GF-D8 (cell line): ENCODE measurements around the gene GINS1.

Source experiments
- DNase-seq: peaks from one replicate; lab custom pipeline; 2025; lab: John Stamatoyannopoulos, UW

Gene GINS1

GRCh38 chr20:25477014-25477882, 69.8 kb downstream of the GINS1 start:
- DNase-seq, result no peak

DNA sequence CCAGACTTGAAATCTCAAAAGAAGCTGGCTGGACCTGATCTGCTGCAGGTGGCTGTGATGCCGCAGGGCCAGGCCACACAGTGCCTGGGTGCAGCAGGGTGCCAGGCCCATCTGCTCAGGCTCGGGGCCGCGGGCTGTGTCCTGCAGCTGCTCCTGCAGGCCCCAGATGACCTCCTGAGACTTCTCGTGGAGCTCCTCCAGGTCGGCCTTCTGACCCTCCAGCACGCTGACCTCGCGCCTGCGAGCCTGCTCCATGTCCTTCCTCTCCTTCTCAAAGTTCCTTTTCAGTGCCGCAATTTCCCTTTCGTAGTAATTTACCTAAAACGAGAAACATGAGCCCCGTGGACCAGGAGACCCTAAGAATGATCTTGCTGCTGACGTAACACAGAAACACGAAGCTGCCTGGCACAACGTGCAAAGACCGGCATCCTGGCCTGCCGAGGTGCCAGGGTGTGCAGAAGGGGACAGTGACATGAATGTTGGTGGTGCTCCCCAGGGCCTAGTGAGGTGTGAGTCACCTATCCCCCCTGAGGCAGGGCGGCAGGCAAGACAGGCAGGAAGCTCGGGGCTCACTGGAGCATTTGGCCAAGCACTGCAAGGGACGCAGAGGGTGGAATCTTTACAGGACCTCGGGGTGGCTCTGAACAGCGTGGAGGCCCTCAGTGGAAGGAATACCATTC, 71.6 kb downstream of the GINS1 start:
- no peak for DNase-seq

DNA sequence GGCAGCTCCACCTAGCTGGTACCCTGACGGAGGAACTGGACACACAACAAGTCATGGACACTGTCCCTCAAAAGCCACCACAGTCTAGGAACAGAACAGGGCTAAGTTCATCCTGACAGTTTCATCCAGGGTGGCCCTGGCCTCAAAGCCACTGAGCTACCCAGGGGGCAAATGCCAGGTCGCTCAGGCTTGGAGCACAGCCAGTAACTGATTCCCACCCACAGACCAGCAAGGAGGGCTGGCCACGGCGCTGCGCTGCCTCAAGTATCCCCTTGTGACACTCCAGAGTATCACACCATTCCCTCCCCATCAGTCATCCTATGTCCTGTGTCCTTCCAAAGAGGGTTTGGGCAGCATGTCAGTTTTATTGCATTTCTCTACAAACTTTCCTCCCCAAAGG, 72.2 kb downstream of the GINS1 start:
- DNase-seq, result no peak

DNA sequence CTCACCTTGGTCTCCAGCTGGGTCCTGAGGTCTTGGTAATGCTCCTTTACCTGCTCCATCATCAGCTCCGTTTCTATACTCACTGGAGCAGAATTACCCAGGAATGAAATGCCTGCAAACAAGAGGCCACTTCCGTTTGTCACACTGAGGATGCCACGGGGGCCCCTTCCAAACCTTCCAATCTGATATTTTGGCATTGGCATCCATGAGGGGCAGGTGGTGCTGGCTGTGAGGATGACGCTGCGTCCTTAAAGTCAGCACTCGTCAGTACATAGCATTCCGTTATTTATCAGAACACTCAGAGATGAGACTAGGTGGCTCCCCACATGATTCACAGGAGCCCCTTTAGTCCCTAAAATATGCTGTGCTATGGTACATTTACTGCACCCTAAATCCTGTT, 72.7 kb downstream of the GINS1 start:
- no peak for DNase-seq

DNA sequence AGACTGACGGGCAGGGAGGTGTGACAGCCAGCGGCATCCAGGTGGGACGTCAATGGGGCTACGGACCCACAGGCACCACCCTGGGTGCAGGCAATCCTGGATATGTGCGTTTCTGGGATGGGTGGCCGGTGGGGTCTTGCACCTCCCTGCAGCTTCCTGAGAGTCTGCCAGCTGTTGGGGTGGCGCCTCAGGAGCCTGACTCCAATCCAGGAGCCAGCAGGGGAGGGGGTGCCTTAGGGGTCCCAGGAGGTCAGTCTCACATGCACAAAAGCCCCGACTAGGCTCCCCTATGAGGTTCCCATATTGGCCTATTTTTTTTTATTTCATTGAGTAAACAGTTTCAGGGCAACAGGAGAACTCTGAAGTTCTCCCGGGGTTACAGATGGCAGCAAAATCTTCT, 73.3 kb downstream of the GINS1 start:
- DNase-seq, result no peak

DNA sequence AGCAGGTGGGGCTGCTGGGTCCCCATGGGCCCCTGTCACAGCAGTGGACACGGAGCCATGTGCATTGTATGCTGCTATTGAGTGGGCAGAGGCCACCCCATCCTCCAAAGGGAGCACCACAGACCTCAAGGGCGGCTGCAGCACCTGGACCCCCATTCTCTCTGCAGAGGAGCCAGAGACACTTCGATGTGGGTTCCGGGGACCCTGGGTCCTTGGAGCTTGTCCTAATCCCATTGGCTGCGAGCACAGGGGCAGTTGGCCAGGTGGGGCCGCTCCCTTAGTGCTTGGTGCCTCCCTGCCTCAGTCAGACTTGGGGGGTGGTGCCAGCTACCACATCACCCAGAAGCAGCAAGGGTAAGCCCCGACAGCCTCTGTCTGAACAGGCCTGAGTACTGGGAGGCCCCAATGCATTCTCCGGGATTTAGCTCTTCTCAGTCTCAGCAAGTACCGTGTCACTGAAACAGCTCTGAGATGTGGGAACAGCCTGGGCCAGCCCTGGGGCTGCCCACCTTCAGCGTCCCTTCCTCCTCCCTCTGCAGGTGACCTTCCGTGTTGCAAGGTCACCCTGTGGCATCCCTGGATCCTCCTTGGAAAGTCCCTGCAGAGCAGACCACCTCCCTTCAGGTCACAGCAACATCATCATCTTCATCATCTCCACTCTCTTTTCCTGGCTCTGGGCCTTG, 73.9 kb downstream of the GINS1 start:
- no peak for DNase-seq

- no peak for DNase-seq
These were observed 74.4 kb downstream of the GINS1 start for GRCh38 chr20:25481918-25482253.

- no peak for DNase-seq
These were observed 76.1 kb downstream of the GINS1 start for GRCh38 chr20:25483431-25484132.

DNA sequence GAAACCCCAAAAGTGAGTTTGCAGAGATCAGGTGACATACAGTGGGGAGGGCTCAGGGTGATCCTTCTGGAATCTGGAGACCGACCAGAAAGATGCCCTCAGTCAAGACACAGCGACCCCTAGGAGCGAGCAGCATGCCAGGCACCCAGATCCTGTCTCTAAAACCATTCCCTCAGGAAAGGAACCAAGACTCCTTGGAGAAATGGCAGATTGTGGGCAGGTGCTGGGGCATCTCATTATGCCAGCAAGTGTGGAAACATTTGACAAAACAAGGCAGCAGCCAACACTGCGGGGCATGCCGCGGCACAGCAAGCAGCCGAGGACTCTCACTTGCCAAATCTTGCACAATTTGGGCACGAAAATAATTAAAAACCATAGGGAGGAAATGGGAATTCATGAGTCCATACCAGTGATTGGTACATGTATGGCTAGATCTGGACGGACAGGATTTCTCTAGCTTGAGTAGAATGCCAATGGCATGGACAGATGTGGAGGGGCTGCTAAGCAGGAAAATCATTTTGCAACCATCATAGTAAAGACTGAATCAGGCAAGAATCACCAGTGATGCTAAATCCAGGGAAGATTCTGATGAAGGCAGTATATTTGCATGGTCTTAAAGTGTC, 76.9 kb downstream of the GINS1 start:
- no peak for DNase-seq

- no peak for DNase-seq
These were observed 77.5 kb downstream of the GINS1 start for GRCh38 chr20:25484911-25485511.

- DNase-seq, result no peak
These were observed 78.4 kb downstream of the GINS1 start for GRCh38 chr20:25485872-25486271.

- DNase-seq, result no peak
These were observed 78.9 kb downstream of the GINS1 start for GRCh38 chr20:25486377-25486776.

GRCh38 chr20:25487306-25487705, 79.8 kb downstream of the GINS1 start:
- no peak for DNase-seq

- no peak for DNase-seq
These were observed 80.5 kb downstream of the GINS1 start for GRCh38 chr20:25487975-25488374.

- no peak for DNase-seq
These were observed 81.9 kb downstream of the GINS1 start for GRCh38 chr20:25489221-25489871.

DNA sequence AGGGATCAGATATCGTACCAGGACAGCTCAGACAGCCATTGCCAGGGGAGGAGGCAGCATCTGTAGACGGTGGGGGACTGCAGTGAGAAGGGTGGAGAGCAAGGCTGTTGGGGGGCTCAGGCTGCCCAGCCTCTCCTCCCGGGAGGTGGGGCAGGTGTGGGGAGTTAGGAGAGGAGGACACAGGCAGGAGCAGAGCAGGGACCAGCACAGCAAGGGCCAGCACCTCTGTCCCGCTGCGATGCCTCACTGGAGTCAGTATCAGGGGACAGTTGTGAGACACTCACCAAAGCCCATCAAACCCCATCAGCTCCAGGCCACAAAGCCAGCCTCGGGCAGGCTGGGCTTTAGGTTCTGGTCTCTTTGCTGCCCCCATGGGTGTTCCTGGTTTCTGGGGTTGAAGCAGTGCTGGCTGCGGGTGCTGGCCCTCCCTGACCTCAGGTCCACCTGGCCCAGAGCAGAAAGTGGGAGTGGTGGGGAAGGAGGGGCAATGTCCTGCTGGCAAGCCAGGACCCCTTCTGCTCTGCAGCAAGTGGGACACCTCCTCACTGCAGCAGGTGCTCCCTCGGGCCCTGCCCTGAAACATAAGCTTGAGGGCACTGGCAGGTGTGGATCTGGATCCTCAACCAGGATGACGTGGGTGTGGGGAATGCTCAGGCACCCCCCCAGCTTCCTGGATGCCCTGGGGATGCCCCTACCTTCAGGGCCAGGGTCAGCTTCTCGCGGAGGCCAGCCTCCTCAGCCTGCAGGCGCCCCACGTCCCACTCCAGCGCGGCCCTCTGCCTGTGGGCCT, 83.4 kb downstream of the GINS1 start:
- DNase-seq, result no peak

GRCh38 chr20:25491446-25492038, 84.1 kb downstream of the GINS1 start:
- DNase-seq, result no peak

- DNase-seq, result no peak
These were observed 85.7 kb downstream of the GINS1 start for GRCh38 chr20:25493137-25493536.

DNA sequence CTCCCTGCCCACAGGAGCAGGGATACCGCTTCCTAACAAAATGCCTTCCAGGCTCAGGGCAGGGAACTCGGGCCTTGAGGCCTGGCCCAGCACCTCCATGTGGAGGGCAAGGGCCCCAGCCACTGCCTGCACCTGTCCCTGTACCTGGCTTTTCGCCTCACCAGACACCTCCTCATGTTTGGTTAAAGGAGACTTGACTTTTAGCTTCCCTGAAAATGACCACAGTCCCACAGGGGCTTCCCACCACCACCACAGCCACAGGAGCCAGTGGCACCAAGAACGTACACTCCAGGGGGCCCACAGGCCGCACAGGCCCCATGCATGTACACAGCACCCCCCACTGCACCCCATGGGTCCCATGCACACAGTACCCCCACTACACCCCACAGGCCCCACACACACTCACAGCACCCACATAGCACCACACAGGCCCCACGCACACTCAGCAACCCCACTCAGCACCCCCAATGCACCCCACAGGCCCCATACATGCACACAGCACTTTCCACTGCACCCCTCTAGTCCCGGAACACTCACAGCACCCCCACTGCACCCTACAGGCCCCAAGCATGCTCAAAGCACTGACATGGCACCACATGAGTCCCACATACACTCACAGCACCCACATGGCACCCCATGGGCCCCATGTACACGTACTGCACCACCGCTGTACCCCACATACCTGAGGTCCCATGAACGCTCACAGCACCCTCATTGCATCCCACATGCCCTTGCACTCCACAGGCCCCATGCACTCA, 86.5 kb downstream of the GINS1 start:
- DNase-seq, result no peak
